Measurements from ENCODE around the gene PAWR.
"Not testable (repeated sequence)": the region's sequence is repeated elsewhere in the genome, so short reads cannot be mapped to it uniquely, and the experiment has no call there.

The PAWR gene

DNA sequence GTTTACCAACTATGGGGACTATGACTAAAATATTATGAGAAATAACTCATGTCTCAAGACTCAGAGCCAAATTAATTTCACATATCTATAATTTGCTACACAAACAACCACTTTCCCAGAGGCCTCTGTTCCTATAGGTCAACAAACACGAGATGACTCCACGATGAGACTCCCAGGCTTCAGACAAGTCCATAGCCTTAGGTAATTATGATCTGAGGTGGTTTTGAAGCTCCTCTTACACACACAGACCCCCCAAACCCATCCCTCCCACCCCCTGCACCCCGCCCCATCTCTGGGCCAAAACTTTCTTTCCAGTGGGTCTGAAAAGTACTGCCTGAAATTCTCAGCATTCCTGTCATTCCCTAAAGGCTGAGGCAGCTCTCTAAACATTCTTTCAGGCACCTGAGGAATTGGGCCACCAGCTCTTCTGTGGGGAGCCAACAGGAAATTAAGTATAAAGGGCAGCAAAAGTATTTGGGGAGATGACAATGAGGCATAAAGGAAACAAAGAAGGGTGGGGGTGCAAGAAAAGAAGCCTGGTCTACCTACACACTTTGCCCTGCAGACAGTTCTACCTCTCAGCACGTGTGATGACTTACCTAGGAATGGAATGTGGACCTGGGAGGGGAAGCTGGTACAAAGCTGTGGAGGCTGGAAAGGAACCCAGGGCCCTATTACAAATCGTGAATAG is 143.6 kb downstream of the PAWR start:
- DNase-seq: no peak

GRCh38 chr12:79546466-79547043 is 144.2 kb downstream of the PAWR start:
- no peak for DNase-seq

GRCh38 chr12:79544439-79544838 is 146.3 kb downstream of the PAWR start:
- DNase-seq: not testable (repeated sequence)

DNA sequence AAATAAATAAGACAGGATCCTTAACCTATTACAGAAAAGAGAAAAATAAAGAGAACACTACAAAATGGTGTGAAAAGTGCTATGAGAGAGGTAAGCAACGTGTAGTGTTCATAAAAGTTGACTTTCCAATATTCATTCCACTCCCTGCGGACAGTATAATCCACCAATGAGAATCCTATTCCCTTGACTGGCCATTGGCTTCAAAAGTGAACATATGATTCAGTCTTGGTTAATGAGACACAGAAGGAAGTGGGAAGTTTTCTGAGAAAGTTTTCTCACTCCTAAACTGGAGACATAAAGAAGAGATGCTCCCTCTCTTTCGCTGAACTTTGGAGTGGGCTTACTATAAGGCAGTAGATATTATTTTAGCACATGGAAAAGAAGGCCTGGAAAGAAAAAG is 153.1 kb downstream of the PAWR start:
- DNase-seq: no peak

GRCh38 chr12:79535751-79536150 is 155.0 kb downstream of the PAWR start:
- no peak for DNase-seq
